HepG2 (cell line): ENCODE results near the gene RPL11. TPM values are rescaled to one million over a fixed set of nuclear protein-coding genes. Genes with fewer than 3 reads are reported as not detected.

ENCODE experiments used
- ATAC-seq: fragments of 200-7000 bp; cut with Tn5 transposase; 3 replicates; pipeline ENCODE4 v1.9.1; 2020; ENCODE audit warnings: mild to moderate bottlenecking, moderate library complexity
- BruUV-seq: library from RNA; stranded (reverse); fragments of 400-500 nt; replicated peaks from 2 replicates; lab custom pipeline; 2021; lab: Mats Ljungman, UMichigan
- CTCF ChIA-PET: fragments of 300-600 bp; formaldehyde crosslinking; extraction: SDS; loops from one replicate; lab custom pipeline; 2021; ENCODE audit warnings: low total read pairs, inconsistent platforms, low intra/inter-chr PET ratio; lab: Yijun Ruan, JAX
- POLR2A ChIA-PET: fragments of 350-600 bp; sonication (Branson Sonifier 250); formaldehyde crosslinking; loops from one replicate; lab custom pipeline; 2020; ENCODE audit warnings: antibody characterized with exemption, inconsistent platforms; lab: Yijun Ruan, JAX
- DNase-seq: peaks from one replicate; pipeline ENCODE4 v3.0.0-alpha.2; 2015; ENCODE audit warnings: low spot score
- FAIRE-seq: peaks from 3 replicates; lab custom pipeline; 2011; peaks lifted over from hg19 to GRCh38; lab: Jason Lieb, UNC
- H2AFZ ChIP-seq: one replicate; pipeline ENCODE4 v1.6.1; 2011; ENCODE audit warnings: low read length, inconsistent platforms
- H3K27ac ChIP-seq: fragments of 300-600 bp; 3 replicates; pipeline ENCODE4 v1.8.0; 2011; ENCODE audit warnings: mixed run types, mild to moderate bottlenecking, mixed read lengths, low read length, inconsistent platforms; ENCODE audit not compliant: insufficient read depth; ENCODE audit errors: extremely low read length
- H3K27me3 ChIP-seq, 2 experiments: fragments of 200-600 bp in 1 of 2; 2 replicates in 1 of 2; 3 replicates in 1 of 2; pipeline versions ENCODE4 v1.6.0 to v1.8.0; 2011; ENCODE audit warnings: low read length in 2 of 2, mild to moderate bottlenecking in 2 of 2, moderate library complexity in 2 of 2, inconsistent platforms in 1 of 2; ENCODE audit not compliant: insufficient read depth in 2 of 2, control insufficient read depth in 1 of 2
- H3K36me3 ChIP-seq, 2 experiments: fragments of 200-600 bp in 1 of 2; replicated peaks in 1 of 2; 2 replicates in 1 of 2; 3 replicates in 1 of 2; pipeline versions ENCODE4 v1.5.1 to v1.8.0; 2011; ENCODE audit warnings: low read length in 2 of 2, inconsistent platforms in 1 of 2; ENCODE audit not compliant: insufficient read depth in 2 of 2, control insufficient read depth in 1 of 2
- H3K4me1 ChIP-seq: 2 replicates; pipeline ENCODE4 v1.5.1; 2012; ENCODE audit warnings: low read length, inconsistent platforms; ENCODE audit not compliant: insufficient read depth
- H3K4me2 ChIP-seq: 2 replicates; pipeline ENCODE4 v1.6.0; 2011; ENCODE audit warnings: low read depth, low read length, inconsistent platforms
- H3K4me3 ChIP-seq, 3 experiments: fragments of 200-600 bp in 1 of 3; sonication (generic), shearing (Covaris generic) in 1 of 3; replicated peaks in 1 of 3; 2 replicates each; pipeline ENCODE4 v1.5.1; 2011 to 2016; ENCODE audit warnings: low read length in 3 of 3, inconsistent platforms in 2 of 3, low read depth in 2 of 3, mild to moderate bottlenecking in 2 of 3, control low read depth in 1 of 3, mixed read lengths in 1 of 3; ENCODE audit not compliant: insufficient read depth in 1 of 3
- H3K79me2 ChIP-seq: one replicate; pipeline ENCODE4 v1.6.1; 2011; ENCODE audit warnings: low read length, inconsistent platforms; ENCODE audit not compliant: insufficient read depth
- H3K9ac ChIP-seq: 2 replicates; pipeline ENCODE4 v1.6.0; 2011; ENCODE audit warnings: mild to moderate bottlenecking, low read depth, low read length, inconsistent platforms; ENCODE audit not compliant: insufficient read depth
- H3K9me3 ChIP-seq: 2 replicates; pipeline ENCODE4 v1.5.1; 2012; ENCODE audit warnings: mild to moderate bottlenecking, low read length
- H4K20me1 ChIP-seq: 2 replicates; pipeline ENCODE4 v1.6.0; 2011; ENCODE audit warnings: inconsistent platforms, mild to moderate bottlenecking, low read length, moderate library complexity; ENCODE audit not compliant: insufficient read depth
- NR1H2 ChIP-seq: sonication (generic); formaldehyde crosslinking; IDR thresholded peaks from 2 replicates; pipeline ENCODE4 v1.8.1; 2022; ENCODE audit warnings: low read depth, missing genetic modification reagents, borderline replicate concordance
- PAX8 ChIP-seq: sonication (generic); formaldehyde crosslinking; IDR thresholded peaks from 2 replicates; pipeline ENCODE4 v1.8.0; 2022; ENCODE audit warnings: mild to moderate bottlenecking, missing genetic modification reagents, borderline replicate concordance
- POLR2AphosphoS5 ChIP-seq: IDR thresholded peaks from 2 replicates; pipeline ENCODE4 v1.6.1; 2012; ENCODE audit warnings: low read depth, low read length
- POLR2G ChIP-seq: fragments of 200-400 bp; formaldehyde crosslinking; IDR thresholded peaks from 2 replicates; pipeline ENCODE4 v1.6.1; 2018; ENCODE audit warnings: mild to moderate bottlenecking, low read depth, low read length, moderate library complexity
- RAD51 ChIP-seq: fragments of 450-650 bp; IDR thresholded peaks from 2 replicates; pipeline ENCODE4 v1.6.1; 2016; ENCODE audit warnings: borderline replicate concordance
- RBFOX2 ChIP-seq: fragments of 200-400 bp; formaldehyde crosslinking; IDR thresholded peaks from 2 replicates; pipeline ENCODE4 v1.6.1; 2017; ENCODE audit warnings: low read depth, mild to moderate bottlenecking, low read length
- SUZ12 ChIP-seq: fragments of 150-350 bp; IDR thresholded peaks from 2 replicates; pipeline ENCODE4 v1.6.1; 2014; ENCODE audit warnings: low read depth, low read length
- ZNF274 ChIP-seq: sonication (generic); formaldehyde crosslinking; IDR thresholded peaks from 2 replicates; pipeline ENCODE4 v1.5.1; 2020; ENCODE audit warnings: mild to moderate bottlenecking, missing genetic modification reagents
- ZNF879 ChIP-seq: sonication (generic); formaldehyde crosslinking; IDR thresholded peaks from 2 replicates; pipeline ENCODE4 v1.8.1; 2023; ENCODE audit warnings: missing genetic modification reagents
- WGBS: methylation state at CpG from one replicate; pipeline ENCODE4 v1.1.6; 2017; ENCODE audit warnings: low lambda C conversion rate; 5-methylcytosine and 5-hydroxymethylcytosine counted together
- in situ Hi-C: cut with HindIII; loops from 2 replicates; pipeline ENCODE4 v1.10.0; 2017; ENCODE audit warnings: low pct_unique_long_range_greater_than_20kb; ENCODE audit not compliant: extremely low pct_ligation_motif_present
- intact Hi-C: fragments of 100-400 bp; cut with micrococcal nuclease; formaldehyde crosslinking; loops from one replicate; pipeline ENCODE4 v1.10.0; 2022; ENCODE audit not compliant: unreplicated experiment
- polyA plus RNA-seq, 8 experiments: library from polyadenylated mRNA; depleted of rRNA in 3 of 8; stranded (reverse) in 7 of 8; unstranded in 1 of 8; fragments of >200 nt; fragmentation: Illumina TruSeq in 4 of 8; extraction: Trizol in 4 of 8; gene quantifications; 2 replicates each; pipeline versions ENCODE4 v1.2.1 to v1.2.3, GENCODE V29; 2011 to 2016; ENCODE audit warnings: low read depth in 4 of 8, missing spikeins in 1 of 8, mixed read lengths in 1 of 8; ENCODE audit not compliant: insufficient read depth in 1 of 8
- total RNA-seq, 5 experiments: library from RNA; depleted of rRNA; stranded (reverse); fragments of >200 nt; fragmentation: Illumina TruSeq; extraction: Trizol; gene quantifications; 2 replicates each; pipeline ENCODE4 v1.2.3, GENCODE V29; 2016; ENCODE audit warnings: low read depth in 1 of 5
- TF ChIP-seq, protein P1 (sequence below): sonication (generic); formaldehyde crosslinking; IDR thresholded peaks from 2 replicates; pipeline ENCODE4 v1.4.0; 2020; ENCODE audit warnings: missing genetic modification reagents
- TF ChIP-seq, protein P2 (sequence below): IDR thresholded peaks from 2 replicates; pipeline ENCODE4 v1.6.1; 2018; ENCODE audit warnings: missing genetic modification reagents, mild to moderate bottlenecking, missing compliant biosample characterization
- TF ChIP-seq, protein P3 (sequence below): sonication (generic); formaldehyde crosslinking; IDR thresholded peaks from 2 replicates; pipeline ENCODE4 v1.4.0; 2020; ENCODE audit warnings: mild to moderate bottlenecking, missing genetic modification reagents

The RPL11 gene
- total and polyA plus RNA-seq, 2 of the 13 experiments (the other 11 are each of a cell fraction or from before 2014, with no cell fraction given), result 1,682 to 2,010 TPM

DNA sequence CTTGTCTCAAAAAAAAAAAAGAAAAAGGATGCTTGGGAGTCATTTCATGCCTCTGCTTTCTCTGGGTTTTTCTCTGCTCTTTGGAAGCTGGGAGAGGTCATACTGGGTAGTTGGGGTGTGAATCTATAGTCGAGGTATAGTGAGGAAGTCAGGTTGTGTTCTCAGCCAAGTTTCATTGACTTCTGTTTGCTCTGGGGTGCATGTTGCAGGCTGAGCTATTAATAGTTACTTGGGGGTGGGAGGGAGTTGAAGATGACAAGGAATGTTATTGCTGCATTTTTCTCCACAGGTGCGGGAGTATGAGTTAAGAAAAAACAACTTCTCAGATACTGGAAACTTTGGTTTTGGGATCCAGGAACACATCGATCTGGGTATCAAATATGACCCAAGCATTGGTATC lies 2.8 kb downstream of the RPL11 start (continued):
- TF ChIP-seq, protein P1, sequence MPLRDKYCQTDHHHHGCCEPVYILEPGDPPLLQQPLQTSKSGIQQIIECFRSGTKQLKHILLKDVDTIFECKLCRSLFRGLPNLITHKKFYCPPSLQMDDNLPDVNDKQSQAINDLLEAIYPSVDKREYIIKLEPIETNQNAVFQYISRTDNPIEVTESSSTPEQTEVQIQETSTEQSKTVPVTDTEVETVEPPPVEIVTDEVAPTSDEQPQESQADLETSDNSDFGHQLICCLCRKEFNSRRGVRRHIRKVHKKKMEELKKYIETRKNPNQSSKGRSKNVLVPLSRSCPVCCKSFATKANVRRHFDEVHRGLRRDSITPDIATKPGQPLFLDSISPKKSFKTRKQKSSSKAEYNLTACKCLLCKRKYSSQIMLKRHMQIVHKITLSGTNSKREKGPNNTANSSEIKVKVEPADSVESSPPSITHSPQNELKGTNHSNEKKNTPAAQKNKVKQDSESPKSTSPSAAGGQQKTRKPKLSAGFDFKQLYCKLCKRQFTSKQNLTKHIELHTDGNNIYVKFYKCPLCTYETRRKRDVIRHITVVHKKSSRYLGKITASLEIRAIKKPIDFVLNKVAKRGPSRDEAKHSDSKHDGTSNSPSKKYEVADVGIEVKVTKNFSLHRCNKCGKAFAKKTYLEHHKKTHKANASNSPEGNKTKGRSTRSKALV (CRISPR knock-in tag), result no peak
- TF ChIP-seq, protein P2, sequence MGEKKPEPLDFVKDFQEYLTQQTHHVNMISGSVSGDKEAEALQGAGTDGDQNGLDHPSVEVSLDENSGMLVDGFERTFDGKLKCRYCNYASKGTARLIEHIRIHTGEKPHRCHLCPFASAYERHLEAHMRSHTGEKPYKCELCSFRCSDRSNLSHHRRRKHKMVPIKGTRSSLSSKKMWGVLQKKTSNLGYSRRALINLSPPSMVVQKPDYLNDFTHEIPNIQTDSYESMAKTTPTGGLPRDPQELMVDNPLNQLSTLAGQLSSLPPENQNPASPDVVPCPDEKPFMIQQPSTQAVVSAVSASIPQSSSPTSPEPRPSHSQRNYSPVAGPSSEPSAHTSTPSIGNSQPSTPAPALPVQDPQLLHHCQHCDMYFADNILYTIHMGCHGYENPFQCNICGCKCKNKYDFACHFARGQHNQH (CRISPR knock-in tag), result no peak
- TF ChIP-seq RAD51, result no peak
- TF ChIP-seq, all 625 proteins: peak for 0

DNA sequence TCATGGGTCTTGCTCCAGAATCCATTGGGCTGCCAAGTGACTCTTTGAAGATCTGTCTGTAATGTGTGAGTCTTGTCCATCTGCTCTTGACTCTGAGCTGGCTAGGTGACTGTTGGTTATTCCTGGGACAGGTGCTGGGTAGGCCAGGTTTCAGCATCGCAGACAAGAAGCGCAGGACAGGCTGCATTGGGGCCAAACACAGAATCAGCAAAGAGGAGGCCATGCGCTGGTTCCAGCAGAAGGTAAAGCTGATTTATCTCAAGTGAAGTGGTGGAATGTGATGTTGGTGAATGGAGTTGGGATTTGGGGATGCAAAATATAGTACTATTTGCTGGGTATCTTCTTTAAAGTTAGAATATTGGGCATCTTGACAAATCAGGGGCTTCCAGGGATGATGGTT lies 4.1 kb downstream of the RPL11 start:
- peak overlapping the region; percentile 42 for H3K4me2 ChIP-seq
- ChIA-PET CTCF (no interaction called here), POLR2A (interaction anchor here (2.7 kb wide), 1 partner anchor 10 kb away, joined by 9 read pairs; no protein-coding TSS in a partner anchor)
- no TSS peak for BruUV-seq
- DNase-seq, result no peak
- 100% methylated on average over 3 of the region's 3 CpGs for WGBS
- no peak for FAIRE-seq
- TF ChIP-seq ZNF274 (CRISPR knock-in tag) (no peak), RBFOX2 (peak; percentile 26; the same call in 1 of the 2 replicates), POLR2AphosphoS5 (peak; percentile 20; the same call in 1 of the 2 replicates), SUZ12 (no peak), NR1H2 (CRISPR knock-in tag) (no peak), ZNF879 (CRISPR knock-in tag) (no peak), POLR2G (0 out of 2 replicates have a peak, but pooled peaks have one; percentile 10), PAX8 (no peak)
- TF ChIP-seq, protein P3, sequence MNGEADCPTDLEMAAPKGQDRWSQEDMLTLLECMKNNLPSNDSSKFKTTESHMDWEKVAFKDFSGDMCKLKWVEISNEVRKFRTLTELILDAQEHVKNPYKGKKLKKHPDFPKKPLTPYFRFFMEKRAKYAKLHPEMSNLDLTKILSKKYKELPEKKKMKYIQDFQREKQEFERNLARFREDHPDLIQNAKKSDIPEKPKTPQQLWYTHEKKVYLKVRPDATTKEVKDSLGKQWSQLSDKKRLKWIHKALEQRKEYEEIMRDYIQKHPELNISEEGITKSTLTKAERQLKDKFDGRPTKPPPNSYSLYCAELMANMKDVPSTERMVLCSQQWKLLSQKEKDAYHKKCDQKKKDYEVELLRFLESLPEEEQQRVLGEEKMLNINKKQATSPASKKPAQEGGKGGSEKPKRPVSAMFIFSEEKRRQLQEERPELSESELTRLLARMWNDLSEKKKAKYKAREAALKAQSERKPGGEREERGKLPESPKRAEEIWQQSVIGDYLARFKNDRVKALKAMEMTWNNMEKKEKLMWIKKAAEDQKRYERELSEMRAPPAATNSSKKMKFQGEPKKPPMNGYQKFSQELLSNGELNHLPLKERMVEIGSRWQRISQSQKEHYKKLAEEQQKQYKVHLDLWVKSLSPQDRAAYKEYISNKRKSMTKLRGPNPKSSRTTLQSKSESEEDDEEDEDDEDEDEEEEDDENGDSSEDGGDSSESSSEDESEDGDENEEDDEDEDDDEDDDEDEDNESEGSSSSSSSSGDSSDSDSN (CRISPR knock-in tag), result no peak
- no peak overlapping the region for H3K27ac ChIP-seq
- ATAC-seq, result no peak
- peaks cover 75% of the 10 kb centered on the region for H3K79me2 ChIP-seq
- intact Hi-C loops (no loop called here), in situ Hi-C loops (no loop called here)
- H3K9ac ChIP-seq, result no peak overlapping the region
- H4K20me1 ChIP-seq, result peaks cover 73% of the 10 kb centered on the region
- no peak overlapping the region for H3K4me3 ChIP-seq
- no peak overlapping the region for H2AFZ ChIP-seq
- no peaks in the 10 kb centered on the region for H3K9me3 ChIP-seq
- H3K36me3 ChIP-seq, result peaks cover 27 to 75% of the 10 kb centered on the region in 2 experiments
- peaks cover 58% of the 10 kb centered on the region for H3K4me1 ChIP-seq
- H3K27me3 ChIP-seq, result no peaks in the 10 kb centered on the region; a peak in 1 of 5 replicates
